Chondrocyte (in vitro differentiated cells): Measurements from ENCODE around the gene SPDYE16. TPM values are rescaled to one million over a fixed set of nuclear protein-coding genes. Genes with fewer than 3 reads are reported as not detected.
"Not testable (repeated sequence)": the region's sequence is repeated elsewhere in the genome, so short reads cannot be mapped to it uniquely, and the experiment has no call there.

Source experiments
- DNase-seq: peaks from one replicate; pipeline ENCODE4 v3.0.0; 2021; ENCODE audit warnings: mixed read lengths, low spot score
- H3K27ac Mint-ChIP-seq: one replicate; pipeline ENCODE4 v1.8.0; 2021; ENCODE audit warnings: mild to moderate bottlenecking, moderate library complexity, mixed read lengths; ENCODE audit not compliant: unreplicated experiment
- H3K27me3 Mint-ChIP-seq: 2 replicates; pipeline ENCODE4 v1.8.0; 2021; ENCODE audit warnings: low read depth, mixed read lengths
- H3K36me3 Mint-ChIP-seq: 2 replicates; pipeline ENCODE4 v1.8.0; 2021; ENCODE audit warnings: low read depth, mixed read lengths
- H3K4me1 Mint-ChIP-seq: 2 replicates; pipeline ENCODE4 v1.8.0; 2021; ENCODE audit warnings: low read depth, mild to moderate bottlenecking, mixed read lengths
- H3K4me3 Mint-ChIP-seq: one replicate; pipeline ENCODE4 v1.8.0; 2021; ENCODE audit warnings: mild to moderate bottlenecking, moderate library complexity, mixed read lengths; ENCODE audit not compliant: unreplicated experiment
- H3K9me3 Mint-ChIP-seq: 2 replicates; pipeline ENCODE4 v1.8.0; 2021; ENCODE audit warnings: low read depth, mixed read lengths
- CTCF ChIP-seq: fragments of 200-600 bp; sonication (generic); IDR thresholded peaks from 2 replicates; pipeline ENCODE4 v1.5.0; 2021; ENCODE audit warnings: antibody characterized with exemption, mild to moderate bottlenecking, moderate library complexity
- total RNA-seq: library from RNA; stranded (reverse); gene quantifications from 3 replicates; pipeline ENCODE4 v1.2.1, GENCODE V29; 2021

The SPDYE16 gene
- total RNA-seq, 1 donor from 2014 or later = not detected

DNA sequence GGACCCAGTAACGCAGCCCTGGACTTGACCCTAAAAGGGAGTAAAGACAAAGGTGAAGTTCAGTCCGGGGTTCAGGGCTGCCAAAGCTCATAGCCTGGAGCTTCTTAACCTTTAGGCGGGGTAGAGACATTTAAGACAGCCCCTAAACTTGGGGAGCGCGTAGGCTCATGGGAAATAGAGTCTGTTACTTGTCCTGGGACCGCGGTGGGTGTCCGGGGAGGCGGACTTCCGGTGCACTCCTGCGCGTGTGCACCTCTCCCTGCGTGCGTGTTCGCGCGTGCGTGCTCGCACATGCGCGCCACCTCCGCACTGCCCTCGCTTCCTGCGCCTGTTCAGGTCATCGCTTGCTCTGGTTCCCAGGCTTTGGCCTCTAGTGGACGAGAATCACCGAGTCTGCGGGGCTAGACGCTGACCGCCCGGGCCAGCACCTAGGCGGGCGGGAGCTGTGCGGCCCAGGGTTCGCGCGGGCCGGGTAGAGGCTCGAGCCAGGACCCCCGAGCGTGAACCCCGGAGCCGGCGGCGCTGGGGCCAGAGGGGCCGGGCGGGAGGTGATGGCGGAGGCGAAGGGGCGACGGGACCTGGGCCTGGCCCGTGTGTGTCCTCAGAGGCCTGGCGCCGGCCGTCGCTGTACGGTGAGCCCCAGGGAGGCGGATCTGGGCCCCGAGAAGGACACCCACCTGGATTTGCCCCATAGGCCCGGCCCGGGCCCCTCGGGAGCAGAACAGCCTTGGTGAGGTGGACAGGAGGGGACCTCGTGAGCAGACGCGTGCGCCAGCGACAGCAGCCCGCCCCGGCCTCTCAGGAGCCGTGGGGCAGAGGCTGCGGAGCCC, 6.1 kb upstream of the SPDYE16 start:
- Mint-ChIP-seq H3K27ac (peak overlapping the region; percentile 85), H3K4me3 (peak overlapping the region; percentile 92), H3K4me1 (peaks cover 20% of the 10 kb centered on the region)
- not testable (repeated sequence) for H3K36me3 Mint-ChIP-seq, H3K9me3 Mint-ChIP-seq, H3K27me3 Mint-ChIP-seq
- peak; percentile 18 for TF ChIP-seq CTCF
- DNase-seq = peak; percentile 94

DNA sequence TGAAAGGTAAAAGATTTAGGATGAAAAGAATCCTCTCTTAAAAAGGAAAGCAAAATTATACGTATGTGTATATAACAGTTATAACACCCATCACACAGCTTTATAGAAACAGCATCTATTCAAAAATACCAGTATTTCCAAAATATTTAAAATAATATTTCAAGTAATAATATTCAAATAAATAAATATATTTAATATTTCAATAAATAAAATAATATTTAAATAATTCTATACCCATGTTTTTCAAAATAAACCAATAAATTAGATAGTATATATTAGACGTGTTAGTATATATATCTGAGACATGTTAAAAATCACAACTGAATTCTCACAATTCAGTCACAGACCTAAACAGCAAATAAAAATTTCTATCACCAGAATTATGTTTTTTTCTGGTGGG, 11.5 kb downstream of the SPDYE16 start:
- not testable (repeated sequence) for H3K27me3 Mint-ChIP-seq, H3K27ac Mint-ChIP-seq, DNase-seq, H3K4me1 Mint-ChIP-seq, H3K36me3 Mint-ChIP-seq, H3K4me3 Mint-ChIP-seq, H3K9me3 Mint-ChIP-seq

GRCh38 chr7:76526183-76526582, 16.9 kb downstream of the SPDYE16 start:
- H3K27me3 Mint-ChIP-seq, H3K9me3 Mint-ChIP-seq, H3K36me3 Mint-ChIP-seq, H3K27ac Mint-ChIP-seq, DNase-seq, H3K4me3 Mint-ChIP-seq, H3K4me1 Mint-ChIP-seq: not testable (repeated sequence)

GRCh38 chr7:76516932-76517331, 26.2 kb downstream of the SPDYE16 start:
- H3K27ac Mint-ChIP-seq, H3K36me3 Mint-ChIP-seq, DNase-seq, H3K27me3 Mint-ChIP-seq, H3K4me1 Mint-ChIP-seq, H3K4me3 Mint-ChIP-seq, H3K9me3 Mint-ChIP-seq: not testable (repeated sequence)

- no peak overlapping the region for H3K27ac Mint-ChIP-seq
- no peak overlapping the region for H3K4me3 Mint-ChIP-seq
- no peaks in the 10 kb centered on the region for H3K27me3 Mint-ChIP-seq
- no peaks in the 10 kb centered on the region for H3K36me3 Mint-ChIP-seq
- no peak for TF ChIP-seq CTCF
- no peak for DNase-seq
- no peaks in the 10 kb centered on the region for H3K9me3 Mint-ChIP-seq
- H3K4me1 Mint-ChIP-seq = no peaks in the 10 kb centered on the region
Observed at GRCh38 chr7:76515999-76516443, 27.1 kb downstream of the SPDYE16 start.

GRCh38 chr7:76514926-76515771, 27.9 kb downstream of the SPDYE16 start:
- DNase-seq = peak; percentile 78
- no peak overlapping the region for H3K4me3 Mint-ChIP-seq
- no peaks in the 10 kb centered on the region for H3K36me3 Mint-ChIP-seq
- H3K4me1 Mint-ChIP-seq = no peaks in the 10 kb centered on the region
- no peak for TF ChIP-seq CTCF
- no peaks in the 10 kb centered on the region for H3K9me3 Mint-ChIP-seq
- H3K27ac Mint-ChIP-seq = no peak overlapping the region
- H3K27me3 Mint-ChIP-seq = no peaks in the 10 kb centered on the region
